HG03039 (cell line): ENCODE results near the gene TTC39A.

ENCODE experiments used
- ATAC-seq: cut with Tn5 transposase; IDR thresholded peaks from one replicate; pipeline ENCODE4 v1.9.1; 2021; ENCODE audit warnings: mild to moderate bottlenecking, moderate library complexity; ENCODE audit not compliant: unreplicated experiment

Gene TTC39A

DNA sequence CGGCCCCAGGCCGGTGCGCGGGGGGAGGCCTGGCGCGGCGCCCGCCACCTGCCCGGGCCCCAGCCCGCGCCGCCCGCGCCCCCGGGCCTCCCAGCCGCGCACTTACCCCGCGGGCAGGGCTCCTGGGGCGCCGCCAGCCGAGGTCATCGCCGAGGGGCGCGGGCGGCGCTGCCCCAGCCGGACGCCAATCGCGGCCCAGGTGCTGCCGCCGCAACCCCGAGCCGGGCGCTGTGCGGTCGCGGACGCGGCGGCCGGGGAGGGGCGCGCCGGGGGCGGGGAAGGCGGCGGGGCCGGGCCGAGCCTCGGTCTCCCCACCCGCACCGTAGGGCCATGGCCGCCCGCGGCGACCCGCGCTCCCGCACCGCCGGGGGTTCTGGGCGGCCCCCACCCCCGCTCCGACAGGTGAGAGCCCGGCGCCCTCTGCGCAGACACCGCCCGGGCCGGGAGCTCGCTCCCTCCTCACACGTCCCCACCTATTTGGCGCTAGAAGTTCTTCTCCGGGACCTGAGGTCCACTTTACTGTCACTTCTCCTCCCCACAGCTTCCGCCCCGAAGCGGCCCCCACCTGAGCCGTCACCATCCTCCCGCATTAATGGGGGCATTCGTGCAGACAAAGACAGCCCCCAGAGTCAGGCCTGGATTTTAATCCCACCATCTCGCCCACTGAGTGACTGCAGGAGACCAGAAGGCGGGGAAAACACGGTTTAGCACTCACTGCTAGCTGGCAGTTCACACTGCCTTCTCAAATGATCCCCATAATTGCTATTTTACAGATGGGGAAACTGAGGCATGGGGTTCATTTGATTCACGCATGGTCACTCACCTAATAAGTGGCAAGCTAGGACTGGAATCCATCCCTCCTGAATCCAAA, at the start of gene TTC39A:
TSS of gene TTC39A (minus strand) at position 232 of the 871 bp plus-strand sequence. CDS start at position 147, 85 bp downstream.
- no peak for ATAC-seq

DNA sequence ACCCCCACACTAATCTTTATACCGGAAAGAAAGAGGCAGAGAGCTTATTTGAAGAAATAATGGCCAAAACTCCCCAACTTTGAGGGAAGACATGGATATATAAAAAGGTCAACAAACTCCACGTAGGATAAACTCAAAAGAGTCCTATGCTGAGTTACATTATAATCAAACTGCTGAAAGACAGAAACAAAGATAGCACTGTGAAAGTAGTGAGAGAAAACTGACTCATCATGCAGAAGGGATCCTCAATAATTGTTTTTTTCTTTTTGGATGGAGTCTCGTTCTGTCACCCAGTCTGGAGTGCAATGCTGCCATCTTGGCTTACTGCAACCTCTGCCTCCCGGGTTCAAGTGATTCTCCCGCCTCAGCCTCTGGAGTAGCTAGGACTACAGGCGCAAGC, 48.5 kb upstream of the TTC39A start:
- ATAC-seq: no peak

DNA sequence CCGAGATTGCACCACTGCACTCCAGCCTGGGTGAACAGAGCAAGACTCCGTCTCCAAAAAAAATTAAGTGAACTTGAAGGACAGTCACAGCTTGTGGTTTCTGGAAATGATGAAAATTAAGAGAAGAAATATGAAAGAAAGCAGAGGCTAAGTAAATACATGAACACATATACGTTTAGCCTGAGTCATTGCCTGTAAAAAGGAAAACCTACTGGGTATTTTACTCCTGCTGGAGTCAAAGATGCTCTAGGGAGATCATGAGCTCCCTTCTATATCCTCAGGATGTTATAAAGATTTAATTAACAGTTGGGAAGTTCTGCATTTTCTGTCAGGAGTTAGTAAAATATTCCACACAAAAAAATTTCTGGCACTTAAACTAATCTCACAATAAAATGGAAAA, 43.5 kb upstream of the TTC39A start:
- no peak for ATAC-seq

DNA sequence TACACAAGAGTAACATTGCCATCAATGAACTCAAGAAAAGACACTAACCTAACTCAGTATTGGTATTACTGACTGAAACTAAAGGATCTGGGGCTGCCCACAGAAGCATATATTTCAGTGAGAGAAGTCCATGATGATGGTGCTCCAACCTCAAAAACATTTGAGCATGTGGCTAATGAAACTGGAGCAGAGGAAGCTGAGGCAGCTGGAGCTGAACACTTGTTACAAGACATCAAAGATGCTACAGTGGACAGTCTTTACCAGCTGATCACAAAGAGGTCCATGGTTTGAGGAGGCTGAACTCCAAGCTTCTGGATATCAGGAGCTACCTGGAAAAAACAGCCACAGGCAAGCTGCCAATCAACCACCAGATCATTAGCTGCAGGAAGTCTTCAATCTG, 42.2 kb upstream of the TTC39A start:
- ATAC-seq: no peak

DNA sequence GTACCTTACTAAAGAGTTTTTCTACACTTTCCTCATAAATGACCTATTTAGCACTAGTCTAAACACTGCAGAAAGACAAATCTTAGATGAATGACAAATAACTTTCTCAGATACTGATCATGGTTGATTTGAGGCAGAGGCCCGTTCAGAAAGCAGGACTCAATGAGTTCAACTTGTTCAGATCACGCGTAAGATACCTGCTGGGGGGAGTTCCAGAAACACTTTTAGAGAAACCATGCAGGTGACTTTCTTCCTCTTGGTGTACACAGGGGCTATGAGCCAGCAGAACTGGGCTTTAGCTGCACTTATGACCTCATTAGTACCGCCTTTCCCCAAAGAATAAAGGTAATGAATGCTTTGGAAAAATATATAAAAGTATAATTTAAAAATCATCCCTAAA, 38.8 kb upstream of the TTC39A start:
- ATAC-seq: no peak

DNA sequence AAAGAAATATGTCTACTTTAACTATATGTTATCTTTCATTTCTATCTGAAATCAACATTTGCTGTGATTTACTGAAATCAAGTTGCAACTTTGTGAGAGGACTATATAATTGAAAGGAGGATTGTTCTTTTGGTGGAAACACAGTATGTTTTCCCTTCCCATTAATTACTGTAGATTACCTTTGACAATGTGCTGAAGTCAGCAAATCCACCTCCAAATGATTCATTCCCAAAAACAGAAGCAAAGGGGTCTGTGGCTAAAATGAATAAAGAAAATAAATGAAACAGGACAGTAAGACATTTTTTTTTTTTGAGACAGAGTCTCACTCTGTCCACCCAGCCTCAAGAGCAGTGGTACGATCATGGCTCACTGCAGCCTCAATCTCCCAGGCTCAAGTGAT, 35.4 kb upstream of the TTC39A start:
- ATAC-seq: no peak

DNA sequence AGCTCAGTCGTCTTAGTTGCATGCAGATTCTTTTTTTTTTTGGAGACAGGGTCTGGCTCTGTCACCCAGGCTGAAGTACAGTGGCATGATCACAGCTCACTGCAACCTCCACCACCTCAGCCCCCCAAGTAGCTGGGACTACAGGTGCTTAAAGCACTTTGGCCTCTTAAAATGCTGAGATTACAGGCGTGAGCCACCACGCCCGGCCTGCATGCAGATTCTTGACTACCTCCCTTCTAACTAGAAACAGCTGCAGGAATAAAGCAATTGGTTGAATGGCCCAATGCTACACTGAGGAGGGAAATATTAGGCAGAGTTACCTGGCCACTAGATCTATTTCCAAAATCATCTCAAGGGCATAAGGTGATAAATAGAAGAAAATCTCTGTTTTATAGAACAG, 29.5 kb upstream of the TTC39A start:
- no peak for ATAC-seq

DNA sequence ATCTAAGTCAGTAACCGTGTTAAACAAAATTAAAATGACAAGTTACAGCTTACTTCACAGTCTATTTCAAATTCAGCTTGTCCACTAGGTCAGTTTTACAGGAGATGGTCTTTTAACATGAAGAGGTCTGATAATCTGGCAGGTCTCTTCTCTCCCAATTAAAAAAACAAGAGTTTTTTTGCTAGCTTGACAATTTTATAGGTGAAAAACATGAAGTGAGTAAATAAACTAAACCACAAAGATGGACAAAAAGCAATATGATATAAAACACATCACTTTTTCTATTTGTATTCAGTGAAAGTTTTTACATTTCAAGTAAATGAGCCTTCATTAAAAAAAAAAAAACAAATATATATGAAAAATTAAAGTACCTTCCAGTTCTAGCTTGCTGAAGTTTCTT, 25.0 kb upstream of the TTC39A start:
- ATAC-seq: no peak

DNA sequence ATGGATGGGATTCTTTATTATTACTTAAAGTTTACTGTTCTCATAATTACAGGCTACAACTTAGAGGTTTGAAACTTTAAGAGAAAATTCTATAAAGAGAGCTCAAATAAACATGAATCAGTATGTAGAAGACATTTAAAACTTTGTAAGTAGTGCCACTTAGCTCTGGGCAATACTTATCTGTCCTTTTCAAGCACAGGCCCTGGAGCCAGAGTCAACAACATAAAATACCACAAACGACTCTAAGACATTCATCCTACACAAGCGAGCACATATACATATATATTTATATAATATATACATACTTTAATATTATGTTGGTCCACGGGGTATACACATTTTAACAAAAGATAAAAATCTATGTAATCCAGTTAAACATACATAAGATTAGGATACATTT, 24.1 kb upstream of the TTC39A start:
- ATAC-seq: no peak

DNA sequence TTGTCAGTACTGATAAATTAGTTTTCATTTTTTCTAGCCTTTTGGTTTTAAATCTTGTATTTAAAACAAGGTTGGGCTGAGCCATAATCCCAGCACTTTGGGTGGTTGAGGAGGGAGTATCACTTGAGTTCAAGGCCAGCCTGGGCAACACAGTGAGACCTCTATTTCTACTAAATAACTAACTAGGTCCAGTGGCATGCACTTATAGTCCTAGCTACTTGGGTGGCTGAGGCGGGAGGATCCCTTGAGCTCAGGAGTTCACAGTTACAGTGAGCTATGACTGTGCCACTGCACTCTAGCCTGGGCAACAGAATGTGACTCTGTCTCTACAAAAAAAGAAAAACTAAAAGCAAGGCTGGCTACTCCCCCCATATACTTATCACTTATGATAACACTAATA, 21.5 kb upstream of the TTC39A start:
- ATAC-seq: no peak

DNA sequence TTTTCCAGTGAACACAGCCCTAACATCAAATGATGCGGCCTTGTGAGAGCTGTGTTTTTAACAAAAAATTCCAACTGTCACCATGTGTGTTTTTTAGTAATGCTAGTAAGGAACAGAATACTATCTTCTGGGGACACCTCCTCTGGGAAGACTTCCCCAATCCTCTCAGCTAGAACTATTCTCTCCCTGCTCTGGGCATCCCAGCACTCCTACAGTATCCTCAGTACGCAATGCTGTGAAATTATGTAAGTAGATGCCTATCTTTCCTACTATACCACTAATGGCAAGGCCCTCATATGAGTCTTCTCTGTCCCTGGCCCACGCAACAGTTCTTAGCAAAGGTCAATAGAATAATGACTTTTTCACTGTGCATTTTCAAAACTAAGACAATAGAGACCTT, 19.5 kb upstream of the TTC39A start:
- ATAC-seq: no peak

DNA sequence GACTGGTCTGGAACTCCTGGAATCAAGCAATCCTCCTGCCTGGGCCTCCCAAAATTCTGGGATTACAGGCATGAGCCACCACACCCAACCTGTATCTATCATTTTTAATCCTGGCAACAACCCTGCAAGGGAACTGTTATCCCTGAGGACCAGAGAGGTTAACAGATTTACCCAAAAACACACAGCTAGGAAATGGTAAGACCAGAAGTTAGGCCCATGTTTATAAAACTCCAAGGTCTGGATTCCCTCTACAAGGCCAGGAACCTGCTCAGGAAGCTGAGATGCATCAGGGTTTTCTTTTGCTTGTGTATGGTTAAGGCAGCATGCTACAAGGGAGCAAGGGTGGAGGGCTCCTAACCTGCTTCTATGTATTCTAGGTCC, 17.8 kb upstream of the TTC39A start:
- ATAC-seq: no peak

DNA sequence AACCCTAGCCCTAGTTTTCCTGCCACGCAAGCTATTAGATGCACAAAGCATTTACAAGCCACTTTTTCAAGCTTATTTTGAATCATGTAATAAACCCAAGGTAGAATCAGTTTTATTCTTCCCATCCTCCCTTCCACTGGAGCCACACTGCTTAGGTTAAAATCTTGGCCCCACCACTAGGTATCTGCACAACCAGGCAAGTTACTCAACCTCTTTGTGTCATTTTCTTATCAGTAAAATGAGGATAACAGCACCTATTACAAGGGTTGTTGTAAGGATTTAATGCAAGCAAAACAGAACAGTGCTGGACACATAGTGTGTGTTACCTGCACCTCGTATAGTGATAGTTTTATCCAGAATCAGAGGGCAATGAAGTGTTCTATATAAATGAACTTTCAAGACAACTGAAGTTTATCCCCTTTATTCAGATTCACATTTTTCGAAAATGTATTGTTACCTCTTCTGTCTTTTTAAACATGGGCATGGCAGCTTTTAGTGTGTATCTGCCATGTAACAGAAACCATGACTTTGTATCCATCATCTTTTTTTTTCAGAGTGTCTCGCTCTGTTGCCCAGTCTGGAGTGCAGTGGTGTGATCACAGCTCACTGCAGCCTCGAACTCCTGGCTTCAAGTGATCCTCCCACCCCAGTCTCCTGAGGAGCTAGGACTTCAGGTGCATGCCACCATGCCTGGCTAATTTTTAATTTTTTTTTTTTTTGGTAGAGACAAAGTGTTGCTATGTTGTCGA, 17.2 kb upstream of the TTC39A start:
- ATAC-seq: no peak

DNA sequence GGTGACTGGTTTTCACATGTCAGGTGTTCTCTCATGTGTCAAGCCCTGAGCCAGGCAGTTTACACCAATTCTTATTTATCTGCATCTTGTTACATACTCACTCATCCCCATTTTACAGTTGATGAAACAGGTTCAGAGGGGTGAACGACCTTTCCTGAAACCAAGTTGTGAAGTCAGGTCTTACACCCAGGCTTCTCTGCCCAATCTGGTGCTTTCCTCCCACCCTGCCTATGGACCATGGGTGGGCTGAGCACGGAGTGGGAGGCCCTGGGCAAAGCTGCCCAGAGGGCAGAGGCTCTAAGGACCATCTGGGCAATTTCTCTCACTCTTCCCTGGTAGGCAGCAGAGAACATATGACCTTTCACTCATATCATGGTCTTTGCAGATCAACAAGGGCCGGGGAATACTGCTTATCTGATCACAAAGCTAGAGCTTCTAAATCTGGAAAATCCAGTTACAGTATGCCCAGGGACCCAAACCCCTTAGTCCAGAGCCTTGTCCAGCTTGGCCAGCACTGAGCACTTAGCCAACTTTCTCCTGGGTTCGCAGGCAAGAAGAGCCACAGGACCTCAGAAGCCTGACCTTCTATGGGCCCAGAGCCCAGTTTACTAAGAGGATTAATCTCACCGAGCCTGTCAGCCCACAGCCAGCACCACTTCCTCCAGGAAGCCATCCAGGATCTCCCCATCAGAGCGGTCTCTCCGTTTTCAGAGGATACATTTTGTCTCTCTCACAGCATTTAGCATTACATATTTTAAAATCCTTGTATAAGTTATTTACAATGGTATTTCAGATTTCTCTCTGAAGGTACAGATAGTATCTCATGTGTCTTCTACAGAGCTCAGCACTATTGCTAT, 16.0 kb upstream of the TTC39A start:
- ATAC-seq: no peak

DNA sequence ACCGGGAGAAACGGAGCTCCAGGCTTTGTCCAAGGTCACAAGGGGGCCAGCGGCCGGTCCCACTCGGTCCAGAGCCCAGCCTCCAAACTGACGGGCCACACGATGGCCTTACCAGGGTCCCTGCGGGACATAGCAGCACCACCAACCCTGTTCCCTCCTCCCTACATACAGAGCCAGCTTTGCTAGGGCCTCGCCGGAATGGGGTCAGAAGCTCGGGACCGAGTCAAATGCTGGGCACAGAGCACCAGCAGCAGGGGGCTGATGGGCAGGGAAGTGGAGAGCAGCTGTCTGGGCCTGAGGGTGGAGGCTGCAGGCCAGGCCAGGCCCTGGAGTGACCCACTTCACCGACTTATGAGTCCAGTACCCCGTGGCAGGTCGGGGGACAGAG, 14.9 kb upstream of the TTC39A start:
- ATAC-seq: no peak

DNA sequence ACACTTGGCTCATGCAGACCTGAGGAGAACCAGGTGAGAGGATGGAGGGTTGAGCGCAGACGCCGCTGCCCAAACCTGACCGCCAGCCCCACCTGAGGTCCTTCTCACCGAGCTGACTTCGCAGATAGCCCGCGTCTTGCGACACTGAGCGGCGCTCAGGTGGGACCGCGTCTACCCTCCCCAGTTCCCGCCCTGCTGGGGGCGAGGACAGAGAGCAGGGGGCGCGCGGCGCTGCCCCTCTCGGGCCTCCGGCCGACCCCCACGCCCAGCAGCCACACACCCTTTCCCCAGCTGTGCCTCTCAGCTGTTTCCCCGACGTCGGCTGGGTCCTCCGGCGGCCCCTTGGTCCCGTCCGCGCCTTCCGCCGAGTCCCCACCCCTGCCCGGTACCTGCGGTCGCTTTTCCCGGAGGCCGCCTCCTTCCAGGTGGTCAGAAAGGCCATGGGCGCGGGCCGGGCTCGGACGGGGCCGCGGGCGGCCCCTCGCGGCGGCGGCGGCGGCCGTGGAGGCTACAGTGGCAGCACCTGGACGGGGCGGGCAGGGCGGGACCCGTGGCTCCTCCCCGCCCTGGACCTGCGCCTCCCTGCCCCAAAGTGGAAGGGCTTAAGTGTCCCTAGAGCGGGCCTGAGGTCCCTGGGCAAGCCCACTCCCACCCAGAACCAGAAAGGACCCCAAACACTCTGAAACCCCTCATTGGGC, 14.4 kb upstream of the TTC39A start:
- ATAC-seq: no peak

DNA sequence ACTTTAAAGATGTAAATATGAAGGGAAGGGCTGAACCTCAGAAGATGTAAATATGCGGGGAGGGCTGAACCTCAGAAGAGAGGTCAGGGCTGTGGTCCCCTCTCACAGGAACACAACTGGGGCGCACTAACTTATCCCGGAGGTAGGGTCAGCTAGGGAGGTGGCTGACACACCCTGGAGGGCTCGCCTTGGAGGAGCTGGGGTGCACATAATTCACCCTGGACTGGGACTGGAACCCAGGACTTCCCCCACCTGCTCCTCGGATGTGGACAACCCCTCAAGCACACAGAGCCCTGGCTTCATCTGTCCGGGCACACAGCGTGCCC, 13.9 kb upstream of the TTC39A start:
- ATAC-seq: no peak

DNA sequence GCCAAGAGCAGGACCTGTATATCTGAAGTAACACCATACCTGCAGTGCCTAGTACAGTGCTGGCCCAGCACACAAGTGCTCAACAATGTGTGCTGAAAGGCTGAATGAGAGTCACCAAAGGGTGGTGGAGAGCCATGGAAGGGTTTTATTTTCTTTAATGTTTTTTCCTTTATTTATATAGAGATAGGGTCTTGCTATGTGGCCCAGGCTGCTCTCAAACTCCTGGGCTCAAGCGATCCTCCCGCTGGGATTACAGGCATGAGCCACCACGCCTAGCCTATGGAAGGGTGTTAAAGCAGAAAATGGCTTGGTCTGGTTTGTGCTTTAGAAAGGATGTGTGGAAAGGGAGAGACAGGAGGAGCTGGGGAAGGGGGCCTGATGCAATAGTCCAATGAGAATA, 13.3 kb upstream of the TTC39A start:
- ATAC-seq: no peak

DNA sequence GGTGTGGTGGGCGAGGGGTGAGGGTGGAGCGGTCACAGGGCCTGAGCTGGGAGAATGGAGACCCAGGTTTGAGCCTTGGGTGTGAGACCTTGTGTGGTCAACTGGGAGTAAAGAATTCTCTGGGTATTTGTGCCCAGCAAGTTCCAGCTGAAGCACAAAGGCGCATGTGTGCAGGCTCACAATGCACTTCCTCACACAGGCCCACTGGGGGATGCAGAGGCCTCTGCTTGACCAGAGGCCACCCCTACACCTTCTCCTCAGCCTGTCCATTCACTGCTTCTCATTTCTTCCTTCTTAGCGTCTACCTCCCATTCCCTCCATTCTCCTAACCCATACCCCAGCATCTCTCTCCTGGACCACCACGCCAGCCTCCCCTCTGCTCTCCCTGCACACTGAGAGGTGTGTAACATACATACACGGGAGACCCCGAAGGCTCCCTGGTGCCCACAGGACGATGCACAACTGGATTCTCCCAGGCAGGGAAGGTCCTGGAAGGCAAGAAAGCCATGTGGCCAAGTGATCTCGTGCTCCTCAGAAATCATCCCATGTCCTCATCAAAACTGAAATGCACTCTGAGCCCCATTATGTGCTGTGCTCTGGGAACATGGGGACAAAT, 12.3 kb upstream of the TTC39A start:
- ATAC-seq: no peak

DNA sequence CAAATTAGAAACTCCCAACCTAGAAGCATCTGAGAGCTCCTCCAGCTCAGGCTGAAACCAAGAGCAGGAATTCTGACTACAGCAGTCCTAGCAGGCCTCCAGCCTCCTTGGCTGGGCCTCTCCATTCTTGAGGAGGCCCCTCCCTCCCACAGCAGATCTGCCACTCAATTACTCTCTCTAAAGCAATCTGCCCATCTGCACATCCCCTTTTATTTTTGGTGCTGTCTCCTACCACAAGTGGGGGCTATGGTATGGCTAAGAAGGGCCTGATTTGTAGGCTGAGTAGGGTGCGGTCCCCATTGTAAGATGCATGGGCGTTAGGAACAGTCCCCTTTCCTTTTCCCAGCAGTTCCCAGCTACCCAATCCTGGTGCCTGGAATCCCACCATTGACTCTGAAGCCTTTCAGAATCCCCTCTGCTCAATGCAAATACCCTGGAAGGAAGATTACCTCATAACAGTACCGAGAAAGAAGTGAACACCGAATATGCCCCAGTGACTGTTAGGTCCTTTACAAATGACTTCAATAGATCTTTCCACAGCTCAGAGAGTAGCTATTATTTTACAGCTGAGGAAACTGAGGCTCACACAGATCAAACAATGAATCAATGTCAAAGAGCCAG, 11.6 kb upstream of the TTC39A start:
- ATAC-seq: peak; percentile 62
